Spleen (tissue), 11 donors: ENCODE data around the gene ITGA1. TPM values are rescaled to one million over a fixed set of nuclear protein-coding genes. Genes with fewer than 3 reads are reported as not detected.

Experiments used
- DNase-seq: peaks from one replicate; pipeline ENCODE4 v3.0.0-alpha.2; 2020
- H3K27ac ChIP-seq, 8 donors: fragments of 200-600 bp; sonication (generic) in 7 of 8; 1 replicate in 4 of 8; 2 replicates in 4 of 8; pipeline versions ENCODE4 v1.5.0 to v1.8.0; 2016 to 2021; ENCODE audit warnings: inconsistent platforms in 4 of 8, mild to moderate bottlenecking in 4 of 8, moderate library complexity in 1 of 8
- H3K27me3 ChIP-seq, 7 donors: fragments of 200-600 bp; sonication (generic) in 6 of 7; replicated peaks in 1 of 7; 1 replicate in 4 of 7; 2 replicates in 3 of 7; pipeline versions ENCODE4 v1.5.0 to v1.8.0; 2016 to 2021; ENCODE audit warnings: inconsistent platforms in 3 of 7, mild to moderate bottlenecking in 1 of 7
- H3K36me3 ChIP-seq, 6 donors: fragments of 200-600 bp; sonication (generic) in 5 of 6; 1 replicate in 4 of 6; 2 replicates in 2 of 6; pipeline versions ENCODE4 v1.5.0 to v1.8.0; 2016 to 2021; ENCODE audit warnings: inconsistent platforms in 2 of 6
- H3K4me1 ChIP-seq, 6 donors: fragments of 200-600 bp; sonication (generic) in 5 of 6; 1 replicate in 3 of 6; 2 replicates in 3 of 6; pipeline versions ENCODE4 v1.5.0 to v1.8.0; 2016 to 2021; ENCODE audit warnings: inconsistent platforms in 3 of 6
- H3K4me3 ChIP-seq, 8 donors: fragments of 200-600 bp; sonication (generic) in 7 of 8; 1 replicate in 4 of 8; 2 replicates in 4 of 8; pipeline versions ENCODE4 v1.5.0 to v1.8.0; 2016 to 2021; ENCODE audit warnings: inconsistent platforms in 4 of 8, mild to moderate bottlenecking in 4 of 8, moderate library complexity in 2 of 8
- H3K9me3 ChIP-seq, 8 donors: fragments of 200-600 bp; sonication (generic) in 7 of 8; 1 replicate in 4 of 8; 2 replicates in 4 of 8; pipeline versions ENCODE4 v1.5.0 to v1.8.0; 2016 to 2021; ENCODE audit warnings: inconsistent platforms in 4 of 8
- POLR2A ChIP-seq, 3 donors: fragments of 450-650 bp; IDR thresholded peaks; one replicate each; pipeline ENCODE4 v1.5.1; 2017; ENCODE audit warnings: antibody characterized with exemption in 3 of 3, mild to moderate bottlenecking in 1 of 3
- POLR2AphosphoS5 ChIP-seq, 3 donors: sonication (generic); formaldehyde crosslinking; IDR thresholded peaks; one replicate each; pipeline ENCODE4 v1.5.1; 2017; ENCODE audit warnings: antibody characterized with exemption in 3 of 3
- WGBS, 5 donors: extraction: QIAGEN DNeasy Blood & Tissue Kit in 3 of 5; methylation state at CpG; one replicate each; pipeline versions ENCODE4 v1.1.5 to v1.1.7; 2013 to 2018; 5-methylcytosine and 5-hydroxymethylcytosine counted together
- intact Hi-C: fragments of 100-400 bp; cut with DNase I; formaldehyde crosslinking; loops from one replicate; pipeline ENCODE4 v1.15.0; 2023; ENCODE audit warnings: low total_unique reads
- polyA plus RNA-seq, 3 donors: library from polyadenylated mRNA; stranded (reverse); fragments of 200-250 nt; gene quantifications; one replicate each; pipeline ENCODE4 v1.2.1, GENCODE V29; 2013
- total RNA-seq, 7 donors: library from RNA; depleted of rRNA in 3 of 7; stranded (reverse); fragments of >200 nt in 3 of 7; fragmentation: NEBNext Ultra II Directional in 4 of 7; extraction: Animal tissue kit (Norgen Biotek cat#: 25700) in 4 of 7; gene quantifications; one replicate each; pipeline versions ENCODE4 v1.1.0 to v1.2.1, GENCODE V29; 2016 to 2021
- TF ChIP-seq, protein P1 (sequence below), 11 experiments: fragments of 200-600 bp in 7 of 11; fragments of 450-650 bp in 4 of 11; sonication (generic) in 4 of 11; IDR thresholded peaks in 8 of 11; conservative IDR thresholded peaks in 3 of 11; 1 replicate in 7 of 11; 2 replicates in 4 of 11; pipeline versions ENCODE4 v1.4.0 to v1.8.0; 2016 to 2021; ENCODE audit warnings: antibody characterized with exemption in 11 of 11, inconsistent platforms in 4 of 11, mild to moderate bottlenecking in 1 of 11
- donor health status: healthy with polysubstance abuse.
- donor health status: DM: no; HTN: no; CAD: no; lungs with moderate emphysema.
- donor health status: DM: no; HTN: no; CAD: no.
- donor health status: Bipolar disorder and iron deficiency.
- donor health status: healthy.
- donor health status: DM: no; HTN: no; CAD: no.
- donor health status: DM: yes; HTN: yes; CAD: no.

Gene ITGA1
- total and polyA plus RNA-seq, 10 donors: 8.3 to 505 (median 289) TPM

DNA sequence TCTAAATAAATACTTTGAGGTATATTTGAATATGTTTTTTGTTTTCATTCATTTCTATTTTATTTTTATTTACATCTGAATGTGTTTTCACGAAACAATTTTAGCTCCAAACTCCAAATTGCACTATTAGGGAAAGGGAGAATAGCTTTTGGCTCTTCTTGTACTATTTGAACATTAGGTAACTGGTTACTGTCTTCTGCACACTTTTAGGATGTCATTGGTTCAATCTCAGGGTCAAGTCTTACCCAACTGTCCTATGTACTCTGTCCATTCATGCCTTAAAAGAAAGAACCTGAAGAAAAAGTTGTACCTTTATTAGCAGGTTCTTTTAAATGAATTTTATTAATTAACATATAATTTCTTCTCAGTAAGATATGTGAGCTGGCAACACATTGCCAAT is 51.6 kb downstream of the ITGA1 start:
- DNase-seq: no peak
- TF ChIP-seq, protein P1, sequence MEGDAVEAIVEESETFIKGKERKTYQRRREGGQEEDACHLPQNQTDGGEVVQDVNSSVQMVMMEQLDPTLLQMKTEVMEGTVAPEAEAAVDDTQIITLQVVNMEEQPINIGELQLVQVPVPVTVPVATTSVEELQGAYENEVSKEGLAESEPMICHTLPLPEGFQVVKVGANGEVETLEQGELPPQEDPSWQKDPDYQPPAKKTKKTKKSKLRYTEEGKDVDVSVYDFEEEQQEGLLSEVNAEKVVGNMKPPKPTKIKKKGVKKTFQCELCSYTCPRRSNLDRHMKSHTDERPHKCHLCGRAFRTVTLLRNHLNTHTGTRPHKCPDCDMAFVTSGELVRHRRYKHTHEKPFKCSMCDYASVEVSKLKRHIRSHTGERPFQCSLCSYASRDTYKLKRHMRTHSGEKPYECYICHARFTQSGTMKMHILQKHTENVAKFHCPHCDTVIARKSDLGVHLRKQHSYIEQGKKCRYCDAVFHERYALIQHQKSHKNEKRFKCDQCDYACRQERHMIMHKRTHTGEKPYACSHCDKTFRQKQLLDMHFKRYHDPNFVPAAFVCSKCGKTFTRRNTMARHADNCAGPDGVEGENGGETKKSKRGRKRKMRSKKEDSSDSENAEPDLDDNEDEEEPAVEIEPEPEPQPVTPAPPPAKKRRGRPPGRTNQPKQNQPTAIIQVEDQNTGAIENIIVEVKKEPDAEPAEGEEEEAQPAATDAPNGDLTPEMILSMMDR (IDR thresholded peaks at IDR 0.05 in 8 of 11, conservative IDR thresholded peaks at IDR 0.05 in 3 of 11): no peak
- TF ChIP-seq POLR2A (IDR thresholded peaks at IDR 0.05): no peak
- TF ChIP-seq POLR2AphosphoS5 (IDR thresholded peaks at IDR 0.05): no peak
- H3K4me3 ChIP-seq: no peak overlapping the region
- whole genome bisulfite sequencing, 5 donors: 52 to 94% (median 87%) methylated on average over 1 of the region's 1 CpG
- no peaks in the 10 kb centered on the region for H3K9me3 ChIP-seq
- peak overlapping the region in 6 of 8 donors; percentile 58 to 75 (median 66) for H3K27ac ChIP-seq
- intact Hi-C loops: no loop called here
- no peaks in the 10 kb centered on the region for H3K36me3 ChIP-seq
- H3K4me1 ChIP-seq: peaks cover 0 to 54% (median 24%) of the 10 kb centered on the region in 6 donors
- H3K27me3 ChIP-seq: no peaks in the 10 kb centered on the region

DNA sequence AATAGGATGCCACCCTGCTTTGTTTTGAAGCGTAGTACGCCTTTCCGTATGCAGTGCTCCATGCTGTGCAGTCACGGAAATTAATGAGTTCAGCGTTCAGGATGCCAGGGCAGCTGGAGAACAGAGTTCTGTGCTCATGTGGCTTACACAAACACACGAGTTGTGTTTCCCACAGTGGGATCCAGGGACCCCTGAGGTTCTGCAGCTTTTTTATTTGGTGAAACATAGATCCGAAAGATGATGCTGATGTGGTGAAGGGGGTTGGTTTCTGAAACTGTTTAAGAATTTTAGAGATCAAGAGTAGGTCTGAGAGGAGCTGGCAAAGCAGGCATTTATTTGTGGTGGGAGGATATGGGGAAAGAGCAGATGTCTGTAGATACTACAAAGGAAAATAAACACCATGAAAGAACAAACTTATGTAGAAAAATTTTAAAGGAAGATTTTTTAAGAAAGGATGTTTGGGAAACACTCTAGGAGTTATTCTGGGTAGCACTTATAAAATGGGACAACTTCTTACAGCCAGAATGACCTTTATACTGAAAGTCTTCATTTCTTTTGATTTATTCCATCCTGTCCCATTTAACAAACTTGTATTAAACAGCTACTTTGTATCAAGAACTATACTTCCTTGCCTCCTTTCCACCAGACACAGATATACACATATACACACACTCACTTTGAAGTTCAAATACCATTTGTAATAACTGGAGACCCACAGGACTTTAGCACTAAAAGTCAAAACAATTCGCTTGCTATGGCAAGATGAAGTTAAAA is 52.7 kb downstream of the ITGA1 start:
- WGBS, 5 donors: 54 to 76% (median 66%) methylated on average over 8 of the region's 8 CpGs
- intact Hi-C loops: no loop called here
- no peak for DNase-seq
- Histone ChIP-seq H3K4me1 (peaks cover 0 to 66% (median 32%) of the 10 kb centered on the region in 6 donors), H3K27ac (peak overlapping the region in 7 of 8 donors; percentile 48 to 75 (median 61)), H3K9me3 (no peaks in the 10 kb centered on the region), H3K36me3 (no peaks in the 10 kb centered on the region), H3K4me3 (peak overlapping the region in 2 of 8 donors; percentile 4 to 7), H3K27me3 (no peaks in the 10 kb centered on the region)
- TF ChIP-seq, protein P1 (IDR thresholded peaks at IDR 0.05 in 8 of 11, conservative IDR thresholded peaks at IDR 0.05 in 3 of 11): no peak
- TF ChIP-seq POLR2A (IDR thresholded peaks at IDR 0.05) (no peak), POLR2AphosphoS5 (IDR thresholded peaks at IDR 0.05) (no peak)

DNA sequence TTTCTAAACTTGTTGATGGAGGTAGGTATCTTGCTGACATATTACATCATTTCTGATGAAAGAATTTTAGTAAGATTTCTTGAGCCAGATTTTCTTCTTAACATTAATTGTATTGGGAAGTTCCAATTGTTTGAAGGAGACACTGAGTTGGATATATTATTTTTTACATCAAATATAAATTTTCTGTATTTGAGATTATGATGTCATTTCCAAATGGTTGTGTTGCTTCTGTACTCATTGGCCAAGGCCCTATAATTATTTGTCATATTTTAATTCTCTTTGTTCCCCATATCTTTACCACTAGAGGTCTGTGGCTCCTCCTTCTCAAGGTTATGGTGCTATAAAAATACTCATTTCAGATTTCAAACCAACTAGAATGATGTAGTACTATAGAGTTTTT is 53.4 kb downstream of the ITGA1 start:
- H3K36me3 ChIP-seq: no peaks in the 10 kb centered on the region
- DNase-seq: no peak
- H3K9me3 ChIP-seq: no peaks in the 10 kb centered on the region
- peak overlapping the region in 6 of 8 donors; percentile 1 to 75 (median 66) for H3K27ac ChIP-seq
- peaks cover 3 to 72% (median 35%) of the 10 kb centered on the region in 6 donors for H3K4me1 ChIP-seq
- H3K27me3 ChIP-seq: no peaks in the 10 kb centered on the region
- intact Hi-C loops: no loop called here
- TF ChIP-seq POLR2AphosphoS5 (IDR thresholded peaks at IDR 0.05): no peak
- no peak for TF ChIP-seq POLR2A (IDR thresholded peaks at IDR 0.05)
- TF ChIP-seq, protein P1 (IDR thresholded peaks at IDR 0.05 in 8 of 11, conservative IDR thresholded peaks at IDR 0.05 in 3 of 11): no peak
- no peak overlapping the region for H3K4me3 ChIP-seq

DNA sequence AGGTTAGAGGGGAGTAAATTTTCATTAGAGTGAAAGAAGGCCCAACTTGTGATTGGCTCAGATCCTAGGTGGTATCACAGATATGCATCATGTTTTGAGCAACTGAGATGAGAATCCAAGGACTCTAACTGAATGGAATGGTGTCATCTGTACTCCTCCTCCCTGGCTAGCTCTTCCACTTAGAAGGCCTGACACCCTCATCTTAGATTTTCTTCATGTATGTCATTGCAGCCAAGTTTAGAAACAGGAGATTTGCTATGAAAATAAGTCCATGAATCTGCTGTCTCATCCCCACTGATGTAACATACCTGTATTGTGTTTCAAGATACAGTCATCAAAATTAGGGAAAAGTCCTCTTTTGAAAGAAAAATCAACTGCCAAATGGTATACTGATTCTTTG is 54.4 kb downstream of the ITGA1 start:
- H3K4me1 ChIP-seq: peaks cover 5 to 82% (median 35%) of the 10 kb centered on the region in 6 donors
- intact Hi-C loops: no loop called here
- H3K27me3 ChIP-seq: no peaks in the 10 kb centered on the region
- TF ChIP-seq, protein P1 (IDR thresholded peaks at IDR 0.05 in 8 of 11, conservative IDR thresholded peaks at IDR 0.05 in 3 of 11): no peak
- TF ChIP-seq POLR2AphosphoS5 (IDR thresholded peaks at IDR 0.05) (no peak), POLR2A (IDR thresholded peaks at IDR 0.05) (no peak)
- H3K36me3 ChIP-seq: no peaks in the 10 kb centered on the region
- DNase-seq: no peak
- H3K27ac ChIP-seq: peak overlapping the region in 6 of 8 donors; percentile 1 to 72 (median 60)
- H3K4me3 ChIP-seq: no peak overlapping the region
- H3K9me3 ChIP-seq: no peaks in the 10 kb centered on the region
